ENCODE results near the gene ALOX15.
"Not testable (repeated sequence)": the region's sequence is repeated elsewhere in the genome, so short reads cannot be mapped to it uniquely, and the experiment has no call there.

Gene ALOX15

GRCh38 chr17:4641297-4642195 lies at the start of gene ALOX15:
Gene ALOX15 (minus strand): TSS chr17:4641678. CDS start chr17:4641651, 27 bp downstream.
- DNase-seq = peak; percentile 23

GRCh38 chr17:4690745-4691144 lies 49.3 kb upstream of the ALOX15 start:
- DNase-seq = no peak

- not testable (repeated sequence) for DNase-seq
Observed at GRCh38 chr17:4689872-4690271, 48.4 kb upstream of the ALOX15 start.

GRCh38 chr17:4683739-4684138 lies 42.3 kb upstream of the ALOX15 start:
- DNase-seq = not testable (repeated sequence)

- no peak for DNase-seq
Observed at GRCh38 chr17:4679658-4680057, 38.2 kb upstream of the ALOX15 start.

GRCh38 chr17:4678448-4679026 lies 37.1 kb upstream of the ALOX15 start:
- no peak for DNase-seq

GRCh38 chr17:4676791-4677190 lies 35.3 kb upstream of the ALOX15 start:
- DNase-seq = no peak

- DNase-seq = no peak
Observed at GRCh38 chr17:4675791-4676190, 34.3 kb upstream of the ALOX15 start.

- DNase-seq = no peak
Observed at GRCh38 chr17:4674685-4674998, 33.2 kb upstream of the ALOX15 start.

GRCh38 chr17:4673986-4674684 lies 32.7 kb upstream of the ALOX15 start:
- no peak for DNase-seq

- no peak for DNase-seq
Observed at GRCh38 chr17:4673169-4673568, 31.7 kb upstream of the ALOX15 start.

- DNase-seq = no peak
Observed at GRCh38 chr17:4672751-4673150, 31.3 kb upstream of the ALOX15 start.

- no peak for DNase-seq
Observed at GRCh38 chr17:4672055-4672630, 30.7 kb upstream of the ALOX15 start.

GRCh38 chr17:4667166-4667565 lies 25.7 kb upstream of the ALOX15 start:
- DNase-seq = no peak

- no peak for DNase-seq
Observed at GRCh38 chr17:4666296-4666695, 24.8 kb upstream of the ALOX15 start.

GRCh38 chr17:4665027-4665426 lies 23.5 kb upstream of the ALOX15 start:
- DNase-seq = no peak

GRCh38 chr17:4664230-4664629 lies 22.8 kb upstream of the ALOX15 start:
- no peak for DNase-seq

- no peak for DNase-seq
Observed at GRCh38 chr17:4663711-4664110, 22.2 kb upstream of the ALOX15 start.

GRCh38 chr17:4658478-4659305 lies 17.2 kb upstream of the ALOX15 start:
- no peak for DNase-seq

- DNase-seq = no peak
Observed at GRCh38 chr17:4657678-4658077, 16.2 kb upstream of the ALOX15 start.

- not testable (repeated sequence) for DNase-seq
Observed at GRCh38 chr17:4655933-4656332, 14.5 kb upstream of the ALOX15 start.

GRCh38 chr17:4652997-4653396 lies 11.5 kb upstream of the ALOX15 start:
- no peak for DNase-seq

GRCh38 chr17:4648741-4649140 lies 7.3 kb upstream of the ALOX15 start:
- no peak for DNase-seq
